ENCODE results near the gene DAZL.

GRCh38 chr3:16616083-16616482 is 10.9 kb upstream of the DAZL start:
- TF ChIP-seq POLR2A (IDR thresholded peaks at IDR 0.05): no peak
- TF ChIP-seq, protein P1, sequence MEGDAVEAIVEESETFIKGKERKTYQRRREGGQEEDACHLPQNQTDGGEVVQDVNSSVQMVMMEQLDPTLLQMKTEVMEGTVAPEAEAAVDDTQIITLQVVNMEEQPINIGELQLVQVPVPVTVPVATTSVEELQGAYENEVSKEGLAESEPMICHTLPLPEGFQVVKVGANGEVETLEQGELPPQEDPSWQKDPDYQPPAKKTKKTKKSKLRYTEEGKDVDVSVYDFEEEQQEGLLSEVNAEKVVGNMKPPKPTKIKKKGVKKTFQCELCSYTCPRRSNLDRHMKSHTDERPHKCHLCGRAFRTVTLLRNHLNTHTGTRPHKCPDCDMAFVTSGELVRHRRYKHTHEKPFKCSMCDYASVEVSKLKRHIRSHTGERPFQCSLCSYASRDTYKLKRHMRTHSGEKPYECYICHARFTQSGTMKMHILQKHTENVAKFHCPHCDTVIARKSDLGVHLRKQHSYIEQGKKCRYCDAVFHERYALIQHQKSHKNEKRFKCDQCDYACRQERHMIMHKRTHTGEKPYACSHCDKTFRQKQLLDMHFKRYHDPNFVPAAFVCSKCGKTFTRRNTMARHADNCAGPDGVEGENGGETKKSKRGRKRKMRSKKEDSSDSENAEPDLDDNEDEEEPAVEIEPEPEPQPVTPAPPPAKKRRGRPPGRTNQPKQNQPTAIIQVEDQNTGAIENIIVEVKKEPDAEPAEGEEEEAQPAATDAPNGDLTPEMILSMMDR (IDR thresholded peaks at IDR 0.05): no peak

All from body of pancreas (tissue), 4 donors.